GM12874 (cell line): ENCODE data around the gene FAM167B.

Experiments
- CTCF ChIP-seq: IDR thresholded peaks from 2 replicates; pipeline ENCODE4 v1.5.1; 2011; ENCODE audit warnings: low read depth, mild to moderate bottlenecking, control low read depth, low read length, moderate library complexity; ENCODE audit not compliant: insufficient read depth

The FAM167B gene

GRCh38 chr1:32255072-32256071 lies 8.3 kb downstream of the FAM167B start:
- no peak for TF ChIP-seq CTCF

- no peak for TF ChIP-seq CTCF
Observed at GRCh38 chr1:32256473-32257226, 9.6 kb downstream of the FAM167B start.

- TF ChIP-seq CTCF = no peak
Observed at GRCh38 chr1:32257227-32257508, 10.1 kb downstream of the FAM167B start.

- no peak for TF ChIP-seq CTCF
Observed at GRCh38 chr1:32263744-32264143, 16.7 kb downstream of the FAM167B start.

- TF ChIP-seq CTCF = no peak
Observed at GRCh38 chr1:32265846-32266245, 18.8 kb downstream of the FAM167B start.

GRCh38 chr1:32266921-32267591 lies 20.0 kb downstream of the FAM167B start:
- no peak for TF ChIP-seq CTCF

GRCh38 chr1:32269744-32270143 lies 22.7 kb downstream of the FAM167B start:
- no peak for TF ChIP-seq CTCF
